Measurements from ENCODE around the gene U2SURP.

DNA sequence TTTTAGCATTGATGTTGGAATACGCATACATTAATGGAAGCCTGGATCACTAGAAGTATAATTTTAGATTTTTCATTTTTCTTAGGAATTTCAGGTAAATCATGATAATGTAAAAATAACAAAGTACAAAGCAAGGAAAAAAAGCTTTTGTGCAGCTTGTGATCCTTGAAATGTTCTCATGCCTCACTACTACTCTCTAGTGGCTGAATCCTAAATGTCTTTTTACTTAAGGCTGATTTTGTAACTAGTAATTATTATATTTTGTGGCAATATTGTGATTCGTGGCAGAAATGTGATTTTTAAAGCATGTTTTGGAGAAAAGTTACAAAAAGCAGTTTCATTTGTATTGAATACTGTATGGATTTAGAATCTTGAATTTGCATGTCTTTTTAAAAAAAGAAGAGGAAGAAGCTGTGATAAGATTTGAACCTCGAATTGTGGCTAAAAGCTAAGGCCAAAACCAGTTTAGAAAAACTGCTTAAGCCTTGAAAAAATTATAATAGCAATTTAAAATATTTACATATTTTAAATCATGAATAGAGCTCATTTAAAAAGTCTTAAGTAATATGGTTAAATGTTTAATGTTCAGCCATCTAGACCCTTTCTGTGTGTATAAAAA, 39.0 kb downstream of the U2SURP start:
- TF ChIP-seq, protein P1, sequence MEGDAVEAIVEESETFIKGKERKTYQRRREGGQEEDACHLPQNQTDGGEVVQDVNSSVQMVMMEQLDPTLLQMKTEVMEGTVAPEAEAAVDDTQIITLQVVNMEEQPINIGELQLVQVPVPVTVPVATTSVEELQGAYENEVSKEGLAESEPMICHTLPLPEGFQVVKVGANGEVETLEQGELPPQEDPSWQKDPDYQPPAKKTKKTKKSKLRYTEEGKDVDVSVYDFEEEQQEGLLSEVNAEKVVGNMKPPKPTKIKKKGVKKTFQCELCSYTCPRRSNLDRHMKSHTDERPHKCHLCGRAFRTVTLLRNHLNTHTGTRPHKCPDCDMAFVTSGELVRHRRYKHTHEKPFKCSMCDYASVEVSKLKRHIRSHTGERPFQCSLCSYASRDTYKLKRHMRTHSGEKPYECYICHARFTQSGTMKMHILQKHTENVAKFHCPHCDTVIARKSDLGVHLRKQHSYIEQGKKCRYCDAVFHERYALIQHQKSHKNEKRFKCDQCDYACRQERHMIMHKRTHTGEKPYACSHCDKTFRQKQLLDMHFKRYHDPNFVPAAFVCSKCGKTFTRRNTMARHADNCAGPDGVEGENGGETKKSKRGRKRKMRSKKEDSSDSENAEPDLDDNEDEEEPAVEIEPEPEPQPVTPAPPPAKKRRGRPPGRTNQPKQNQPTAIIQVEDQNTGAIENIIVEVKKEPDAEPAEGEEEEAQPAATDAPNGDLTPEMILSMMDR (IDR thresholded peaks at IDR 0.05): peak in 4 of 6 experiments; percentile 25 to 39 (median 33)
- TF ChIP-seq POLR2A (IDR thresholded peaks at IDR 0.05): no peak

Measured in Peyer's patch (tissue), 4 donors.